Islet of Langerhans (tissue), 1 donor: ENCODE measurements around the gene ANKRD2.
"Not testable (repeated sequence)": the region's sequence is repeated elsewhere in the genome, so short reads cannot be mapped to it uniquely, and the experiment has no call there.

ENCODE experiments used
- FAIRE-seq: peaks from one replicate; lab custom pipeline; 2011; peaks lifted over from hg19 to GRCh38; lab: Jason Lieb, UNC

The ANKRD2 gene

GRCh38 chr10:97546456-97547270, 25.9 kb upstream of the ANKRD2 start:
- FAIRE-seq: no peak

- no peak for FAIRE-seq
These were observed 25.3 kb upstream of the ANKRD2 start for GRCh38 chr10:97547271-97547600.

GRCh38 chr10:97547962-97548361, 24.6 kb upstream of the ANKRD2 start:
- FAIRE-seq: no peak

- no peak for FAIRE-seq
These were observed 23.6 kb upstream of the ANKRD2 start for GRCh38 chr10:97548828-97549455.

GRCh38 chr10:97549587-97550322, 22.8 kb upstream of the ANKRD2 start:
- FAIRE-seq: no peak

GRCh38 chr10:97550336-97551149, 22.0 kb upstream of the ANKRD2 start:
- FAIRE-seq: no peak

GRCh38 chr10:97551271-97551670, 21.3 kb upstream of the ANKRD2 start:
- FAIRE-seq: no peak

- no peak for FAIRE-seq
These were observed 19.0 kb upstream of the ANKRD2 start for GRCh38 chr10:97553575-97554031.

- FAIRE-seq: not testable (repeated sequence)
These were observed 18.2 kb upstream of the ANKRD2 start for GRCh38 chr10:97554336-97554735.

- not testable (repeated sequence) for FAIRE-seq
These were observed 17.0 kb upstream of the ANKRD2 start for GRCh38 chr10:97555541-97555940.

GRCh38 chr10:97560731-97561381, 11.7 kb upstream of the ANKRD2 start:
- not testable (repeated sequence) for FAIRE-seq

GRCh38 chr10:97561386-97562077, 11.0 kb upstream of the ANKRD2 start:
- FAIRE-seq: not testable (repeated sequence)

GRCh38 chr10:97562329-97562728, 10.2 kb upstream of the ANKRD2 start:
- not testable (repeated sequence) for FAIRE-seq

- no peak for FAIRE-seq
These were observed 9.2 kb upstream of the ANKRD2 start for GRCh38 chr10:97563337-97563736.

GRCh38 chr10:97564776-97565175, 7.8 kb upstream of the ANKRD2 start:
- no peak for FAIRE-seq

- no peak for FAIRE-seq
These were observed 6.1 kb upstream of the ANKRD2 start for GRCh38 chr10:97566336-97566996.

- no peak for FAIRE-seq
These were observed 4.7 kb upstream of the ANKRD2 start for GRCh38 chr10:97567891-97568290.

GRCh38 chr10:97570146-97570788, 2.3 kb upstream of the ANKRD2 start:
- no peak for FAIRE-seq

GRCh38 chr10:97570789-97571471, 1.6 kb upstream of the ANKRD2 start:
- FAIRE-seq: no peak
